GM12892 (cell line): ENCODE results near the gene QKI.

Experiments used
- POLR2A ChIP-seq: IDR thresholded peaks from 2 replicates; pipeline ENCODE4 v1.6.1; 2011; ENCODE audit warnings: low read depth, low read length, control low read depth
- POLR2AphosphoS5 ChIP-seq: IDR thresholded peaks from 2 replicates; pipeline ENCODE4 v1.6.1; 2011; ENCODE audit warnings: low read depth, low read length, control low read depth
- TAF1 ChIP-seq: IDR thresholded peaks from 2 replicates; pipeline ENCODE4 v1.6.1; 2011; ENCODE audit warnings: low read depth, mild to moderate bottlenecking, control low read depth, low read length, borderline replicate concordance

GRCh38 chr6:163613668-163614067 lies 199.2 kb downstream of the QKI start:
- no peak for TF ChIP-seq POLR2A
- TF ChIP-seq TAF1 = no peak
- no peak for TF ChIP-seq POLR2AphosphoS5
